C4-2B (cell line): ENCODE measurements around the gene WNT2B.

ENCODE experiments used
- ZFX ChIP-seq: fragments of 450-650 bp; IDR thresholded peaks from 2 replicates; pipeline ENCODE4 v1.6.1; 2017
- TF ChIP-seq, protein P1 (sequence below): fragments of 450-650 bp; conservative IDR thresholded peaks from 2 replicates; pipeline ENCODE4 v1.5.1; 2017; ENCODE audit warnings: mild to moderate bottlenecking

DNA sequence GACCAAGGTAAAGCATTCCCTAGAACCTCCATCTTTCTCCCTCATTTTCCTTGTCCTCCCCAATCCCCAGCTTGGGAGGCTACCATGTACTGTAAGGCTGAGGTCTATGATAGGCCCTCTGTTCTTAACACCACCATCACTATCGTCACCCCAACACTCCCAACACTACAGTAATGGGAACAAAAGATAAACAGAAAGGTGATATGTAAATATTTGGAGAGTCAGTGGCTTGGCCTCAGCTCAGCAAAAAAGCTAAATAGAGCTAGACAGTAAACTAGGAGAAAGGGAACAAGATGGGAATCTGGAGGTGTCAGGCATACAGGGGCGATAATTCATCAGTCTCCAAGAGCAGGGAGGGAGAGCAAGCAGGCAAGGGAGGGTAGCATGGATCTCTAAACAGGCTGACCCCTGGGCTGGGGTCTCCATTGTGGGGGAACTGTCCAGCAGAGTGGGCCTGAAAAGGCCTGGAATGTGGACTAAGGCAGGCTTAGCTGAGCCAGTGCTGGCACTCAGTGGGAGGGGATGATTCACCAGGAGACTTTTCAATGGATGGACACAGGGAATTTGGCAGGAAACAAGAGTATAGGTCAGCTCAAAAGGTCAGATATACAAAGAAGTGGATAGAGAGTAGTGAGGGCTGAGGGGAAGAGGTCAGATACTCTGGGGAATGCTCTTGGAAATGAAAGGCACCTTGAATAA is 6.7 kb downstream of the WNT2B start:
- TF ChIP-seq, protein P1, sequence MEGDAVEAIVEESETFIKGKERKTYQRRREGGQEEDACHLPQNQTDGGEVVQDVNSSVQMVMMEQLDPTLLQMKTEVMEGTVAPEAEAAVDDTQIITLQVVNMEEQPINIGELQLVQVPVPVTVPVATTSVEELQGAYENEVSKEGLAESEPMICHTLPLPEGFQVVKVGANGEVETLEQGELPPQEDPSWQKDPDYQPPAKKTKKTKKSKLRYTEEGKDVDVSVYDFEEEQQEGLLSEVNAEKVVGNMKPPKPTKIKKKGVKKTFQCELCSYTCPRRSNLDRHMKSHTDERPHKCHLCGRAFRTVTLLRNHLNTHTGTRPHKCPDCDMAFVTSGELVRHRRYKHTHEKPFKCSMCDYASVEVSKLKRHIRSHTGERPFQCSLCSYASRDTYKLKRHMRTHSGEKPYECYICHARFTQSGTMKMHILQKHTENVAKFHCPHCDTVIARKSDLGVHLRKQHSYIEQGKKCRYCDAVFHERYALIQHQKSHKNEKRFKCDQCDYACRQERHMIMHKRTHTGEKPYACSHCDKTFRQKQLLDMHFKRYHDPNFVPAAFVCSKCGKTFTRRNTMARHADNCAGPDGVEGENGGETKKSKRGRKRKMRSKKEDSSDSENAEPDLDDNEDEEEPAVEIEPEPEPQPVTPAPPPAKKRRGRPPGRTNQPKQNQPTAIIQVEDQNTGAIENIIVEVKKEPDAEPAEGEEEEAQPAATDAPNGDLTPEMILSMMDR: no peak
- no peak for TF ChIP-seq ZFX
